Astrocyte (in vitro differentiated cells and primary cell): Measurements from ENCODE around the gene TRMT10A.

ENCODE experiments used
- EZH2 ChIP-seq: IDR thresholded peaks from 2 replicates; pipeline ENCODE4 v1.6.1; 2012; ENCODE audit warnings: mild to moderate bottlenecking, low read length, inconsistent platforms; ENCODE audit not compliant: insufficient read depth
- TF ChIP-seq, protein P1 (sequence below): IDR thresholded peaks from 2 replicates; pipeline ENCODE4 v1.5.1; 2011; ENCODE audit warnings: low read depth, mild to moderate bottlenecking, inconsistent platforms, low read length, moderate library complexity; ENCODE audit not compliant: insufficient read depth

DNA sequence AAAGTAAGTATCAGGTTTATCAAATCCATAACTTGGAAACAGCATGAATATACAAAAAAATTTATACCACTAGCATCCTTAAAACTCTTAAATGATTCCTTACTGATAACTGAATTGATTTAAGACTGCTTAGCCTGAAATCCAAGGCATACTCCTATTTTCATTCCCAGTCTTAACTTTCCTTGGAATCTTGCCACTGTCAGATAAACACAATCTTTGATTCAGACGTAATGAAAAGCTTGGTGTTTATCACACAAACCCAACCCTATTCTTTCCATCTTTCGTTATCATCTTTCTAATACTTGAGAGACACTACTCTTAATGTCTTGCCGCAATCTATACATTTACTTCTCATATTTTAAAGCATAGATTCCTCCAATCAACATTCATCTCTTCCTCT is 33.9 kb downstream of the TRMT10A start:
- TF ChIP-seq, protein P1, sequence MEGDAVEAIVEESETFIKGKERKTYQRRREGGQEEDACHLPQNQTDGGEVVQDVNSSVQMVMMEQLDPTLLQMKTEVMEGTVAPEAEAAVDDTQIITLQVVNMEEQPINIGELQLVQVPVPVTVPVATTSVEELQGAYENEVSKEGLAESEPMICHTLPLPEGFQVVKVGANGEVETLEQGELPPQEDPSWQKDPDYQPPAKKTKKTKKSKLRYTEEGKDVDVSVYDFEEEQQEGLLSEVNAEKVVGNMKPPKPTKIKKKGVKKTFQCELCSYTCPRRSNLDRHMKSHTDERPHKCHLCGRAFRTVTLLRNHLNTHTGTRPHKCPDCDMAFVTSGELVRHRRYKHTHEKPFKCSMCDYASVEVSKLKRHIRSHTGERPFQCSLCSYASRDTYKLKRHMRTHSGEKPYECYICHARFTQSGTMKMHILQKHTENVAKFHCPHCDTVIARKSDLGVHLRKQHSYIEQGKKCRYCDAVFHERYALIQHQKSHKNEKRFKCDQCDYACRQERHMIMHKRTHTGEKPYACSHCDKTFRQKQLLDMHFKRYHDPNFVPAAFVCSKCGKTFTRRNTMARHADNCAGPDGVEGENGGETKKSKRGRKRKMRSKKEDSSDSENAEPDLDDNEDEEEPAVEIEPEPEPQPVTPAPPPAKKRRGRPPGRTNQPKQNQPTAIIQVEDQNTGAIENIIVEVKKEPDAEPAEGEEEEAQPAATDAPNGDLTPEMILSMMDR: no peak
- TF ChIP-seq EZH2: no peak
